ENCODE results near the gene CDON.

DNA sequence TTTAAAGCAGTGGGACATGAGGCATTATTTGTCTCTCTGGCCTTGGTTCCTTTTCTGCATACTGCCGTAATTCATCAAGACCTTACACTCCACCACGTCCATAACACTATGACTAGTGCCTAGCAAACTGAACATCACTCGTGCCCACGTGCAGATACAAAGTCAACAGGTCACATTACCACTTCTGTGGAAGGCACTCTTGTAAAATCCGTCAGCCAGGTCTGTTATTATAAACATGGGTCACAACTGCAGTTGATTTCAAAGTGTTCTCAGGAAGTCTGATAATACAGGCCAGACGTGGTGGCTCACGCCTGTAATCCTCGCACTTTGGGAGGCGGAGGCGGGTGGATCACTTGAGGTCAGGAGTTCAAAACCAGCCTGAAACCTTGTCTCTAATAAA, 102.7 kb downstream of the CDON start:
- TF ChIP-seq, protein P1, sequence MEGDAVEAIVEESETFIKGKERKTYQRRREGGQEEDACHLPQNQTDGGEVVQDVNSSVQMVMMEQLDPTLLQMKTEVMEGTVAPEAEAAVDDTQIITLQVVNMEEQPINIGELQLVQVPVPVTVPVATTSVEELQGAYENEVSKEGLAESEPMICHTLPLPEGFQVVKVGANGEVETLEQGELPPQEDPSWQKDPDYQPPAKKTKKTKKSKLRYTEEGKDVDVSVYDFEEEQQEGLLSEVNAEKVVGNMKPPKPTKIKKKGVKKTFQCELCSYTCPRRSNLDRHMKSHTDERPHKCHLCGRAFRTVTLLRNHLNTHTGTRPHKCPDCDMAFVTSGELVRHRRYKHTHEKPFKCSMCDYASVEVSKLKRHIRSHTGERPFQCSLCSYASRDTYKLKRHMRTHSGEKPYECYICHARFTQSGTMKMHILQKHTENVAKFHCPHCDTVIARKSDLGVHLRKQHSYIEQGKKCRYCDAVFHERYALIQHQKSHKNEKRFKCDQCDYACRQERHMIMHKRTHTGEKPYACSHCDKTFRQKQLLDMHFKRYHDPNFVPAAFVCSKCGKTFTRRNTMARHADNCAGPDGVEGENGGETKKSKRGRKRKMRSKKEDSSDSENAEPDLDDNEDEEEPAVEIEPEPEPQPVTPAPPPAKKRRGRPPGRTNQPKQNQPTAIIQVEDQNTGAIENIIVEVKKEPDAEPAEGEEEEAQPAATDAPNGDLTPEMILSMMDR (IDR thresholded peaks at IDR 0.05), result no peak
- TF ChIP-seq RCOR1 (IDR thresholded peaks at IDR 0.05; ENCODE audit: low read length) (no peak), FOXJ3 (CRISPR knock-in tag; IDR thresholded peaks at IDR 0.05) (no peak), GABPA (IDR thresholded peaks at IDR 0.05; ENCODE audit: low read depth) (no peak), EP300 (IDR thresholded peaks at IDR 0.05; ENCODE audit: borderline replicate concordance in 1 of 2, low read depth in 1 of 2, low read length in 1 of 2) (no peak), YY1 (IDR thresholded peaks at IDR 0.05; ENCODE audit: low read depth) (no peak), POLR2AphosphoS5 (IDR thresholded peaks at IDR 0.05; ENCODE audit: low read depth, low read length) (no peak)
- TF ChIP-seq, protein P2, sequence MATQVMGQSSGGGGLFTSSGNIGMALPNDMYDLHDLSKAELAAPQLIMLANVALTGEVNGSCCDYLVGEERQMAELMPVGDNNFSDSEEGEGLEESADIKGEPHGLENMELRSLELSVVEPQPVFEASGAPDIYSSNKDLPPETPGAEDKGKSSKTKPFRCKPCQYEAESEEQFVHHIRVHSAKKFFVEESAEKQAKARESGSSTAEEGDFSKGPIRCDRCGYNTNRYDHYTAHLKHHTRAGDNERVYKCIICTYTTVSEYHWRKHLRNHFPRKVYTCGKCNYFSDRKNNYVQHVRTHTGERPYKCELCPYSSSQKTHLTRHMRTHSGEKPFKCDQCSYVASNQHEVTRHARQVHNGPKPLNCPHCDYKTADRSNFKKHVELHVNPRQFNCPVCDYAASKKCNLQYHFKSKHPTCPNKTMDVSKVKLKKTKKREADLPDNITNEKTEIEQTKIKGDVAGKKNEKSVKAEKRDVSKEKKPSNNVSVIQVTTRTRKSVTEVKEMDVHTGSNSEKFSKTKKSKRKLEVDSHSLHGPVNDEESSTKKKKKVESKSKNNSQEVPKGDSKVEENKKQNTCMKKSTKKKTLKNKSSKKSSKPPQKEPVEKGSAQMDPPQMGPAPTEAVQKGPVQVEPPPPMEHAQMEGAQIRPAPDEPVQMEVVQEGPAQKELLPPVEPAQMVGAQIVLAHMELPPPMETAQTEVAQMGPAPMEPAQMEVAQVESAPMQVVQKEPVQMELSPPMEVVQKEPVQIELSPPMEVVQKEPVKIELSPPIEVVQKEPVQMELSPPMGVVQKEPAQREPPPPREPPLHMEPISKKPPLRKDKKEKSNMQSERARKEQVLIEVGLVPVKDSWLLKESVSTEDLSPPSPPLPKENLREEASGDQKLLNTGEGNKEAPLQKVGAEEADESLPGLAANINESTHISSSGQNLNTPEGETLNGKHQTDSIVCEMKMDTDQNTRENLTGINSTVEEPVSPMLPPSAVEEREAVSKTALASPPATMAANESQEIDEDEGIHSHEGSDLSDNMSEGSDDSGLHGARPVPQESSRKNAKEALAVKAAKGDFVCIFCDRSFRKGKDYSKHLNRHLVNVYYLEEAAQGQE (IDR thresholded peaks at IDR 0.05; ENCODE audit: low read depth, low read length), result no peak
- TF ChIP-seq, protein P3, sequence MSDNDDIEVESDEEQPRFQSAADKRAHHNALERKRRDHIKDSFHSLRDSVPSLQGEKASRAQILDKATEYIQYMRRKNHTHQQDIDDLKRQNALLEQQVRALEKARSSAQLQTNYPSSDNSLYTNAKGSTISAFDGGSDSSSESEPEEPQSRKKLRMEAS (IDR thresholded peaks at IDR 0.05; ENCODE audit: low read depth), result no peak
- TF ChIP-seq, protein P4, sequence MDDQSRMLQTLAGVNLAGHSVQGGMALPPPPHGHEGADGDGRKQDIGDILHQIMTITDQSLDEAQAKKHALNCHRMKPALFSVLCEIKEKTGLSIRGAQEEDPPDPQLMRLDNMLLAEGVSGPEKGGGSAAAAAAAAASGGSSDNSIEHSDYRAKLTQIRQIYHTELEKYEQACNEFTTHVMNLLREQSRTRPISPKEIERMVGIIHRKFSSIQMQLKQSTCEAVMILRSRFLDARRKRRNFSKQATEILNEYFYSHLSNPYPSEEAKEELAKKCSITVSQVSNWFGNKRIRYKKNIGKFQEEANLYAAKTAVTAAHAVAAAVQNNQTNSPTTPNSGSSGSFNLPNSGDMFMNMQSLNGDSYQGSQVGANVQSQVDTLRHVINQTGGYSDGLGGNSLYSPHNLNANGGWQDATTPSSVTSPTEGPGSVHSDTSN (IDR thresholded peaks at IDR 0.05), result no peak
